ENCODE data around the gene HSF2BP. TPM values are rescaled to one million over a fixed set of nuclear protein-coding genes. Genes with fewer than 3 reads are reported as not detected.

HSF2BP gene
- polyA plus RNA-seq, 1 of the 3 experiments (the other 2 are of a cell fraction): 1.1 TPM

GRCh38 chr21:43675871-43676270 is 16.6 kb upstream of the HSF2BP start:
- no peak overlapping the region for H3K27ac ChIP-seq (ENCODE audit: low read depth in 2 of 2, low read length in 1 of 2)
- H4K20me1 ChIP-seq (ENCODE audit: insufficient read depth): no peaks in the 10 kb centered on the region
- ChIA-PET POLR2A (no interaction called here), CTCF (interaction anchor here (0.8 to 1.0 kb wide), 3 partner anchors 9 to 30 kb away, joined by 3 read pairs; no protein-coding TSS in a partner anchor)
- WGBS (ENCODE audit: low lambda C conversion rate): 72% methylated on average over 3 of the region's 3 CpGs
- H3K4me1 ChIP-seq (ENCODE audit: control insufficient read depth in 1 of 2, insufficient read depth in 2 of 2, low read depth in 1 of 2, low read length in 1 of 2): no peaks in the 10 kb centered on the region
- no peak overlapping the region for H3K4me3 ChIP-seq (ENCODE audit: low read depth in 2 of 2, low read length in 1 of 2)
- no peaks in the 10 kb centered on the region for H3K27me3 ChIP-seq (ENCODE audit: insufficient read depth)
- H3K4me2 ChIP-seq: no peak overlapping the region
- no peak overlapping the region for H3K9ac ChIP-seq
- H3K36me3 ChIP-seq (replicated peaks in 1 of 2; ENCODE audit: control insufficient read depth in 1 of 2, insufficient read depth in 2 of 2, low read length in 1 of 2): peaks cover 46 to 48% of the 10 kb centered on the region in 2 experiments
- no peak overlapping the region for H2AFZ ChIP-seq (ENCODE audit: low read depth)
- no peaks in the 10 kb centered on the region for H3K9me3 ChIP-seq
- H3K79me2 ChIP-seq (ENCODE audit: insufficient read depth): peaks cover 27% of the 10 kb centered on the region; the same call in 1 of the 2 replicates
- no peak for TF ChIP-seq MEF2A (IDR thresholded peaks at IDR 0.05; ENCODE audit: borderline replicate concordance, low read depth)
- TF ChIP-seq RXRA (IDR thresholded peaks at IDR 0.05; ENCODE audit: borderline replicate concordance, low read depth): no peak
- TF ChIP-seq TCF12 (IDR thresholded peaks at IDR 0.05): no peak
- no peak for TF ChIP-seq USF2 (IDR thresholded peaks at IDR 0.05; ENCODE audit: borderline replicate concordance, low read depth, low read length)
- TF ChIP-seq EP300 (IDR thresholded peaks at IDR 0.05; ENCODE audit: borderline replicate concordance in 1 of 2, low read depth in 1 of 2, low read length in 1 of 2): no peak
- TF ChIP-seq FOXJ3 (CRISPR knock-in tag; IDR thresholded peaks at IDR 0.05): no peak
- no peak for TF ChIP-seq ZBTB33 (IDR thresholded peaks at IDR 0.05; ENCODE audit: borderline replicate concordance, low read depth)
- TF ChIP-seq GABPA (IDR thresholded peaks at IDR 0.05; ENCODE audit: low read depth): no peak
- no peak for TF ChIP-seq YY1 (IDR thresholded peaks at IDR 0.05; ENCODE audit: low read depth)
- no peak for TF ChIP-seq GATA2 (CRISPR knock-in tag; IDR thresholded peaks at IDR 0.05)
- no peak for TF ChIP-seq FOSL2 (IDR thresholded peaks at IDR 0.05; ENCODE audit: borderline replicate concordance, low read depth)
- no peak for TF ChIP-seq MAX (IDR thresholded peaks at IDR 0.05; ENCODE audit: low read depth)
- H3F3A ChIP-seq (replicated peaks; ENCODE audit: insufficient read depth): no peaks in the 10 kb centered on the region
- no peaks in the 10 kb centered on the region for H3K9me2 ChIP-seq
- no peak for DNase-seq

- Histone ChIP-seq H3K4me2 (no peak overlapping the region), H2AFZ (ENCODE audit: low read depth) (no peak overlapping the region), H3K9me2 (no peaks in the 10 kb centered on the region), H3K27ac (ENCODE audit: low read depth in 2 of 2, low read length in 1 of 2) (no peak overlapping the region), H3F3A (replicated peaks; ENCODE audit: insufficient read depth) (no peaks in the 10 kb centered on the region), H3K4me3 (ENCODE audit: low read depth in 2 of 2, low read length in 1 of 2) (no peak overlapping the region), H3K79me2 (ENCODE audit: insufficient read depth) (peaks cover 43% of the 10 kb centered on the region), H4K20me1 (ENCODE audit: insufficient read depth) (no peaks in the 10 kb centered on the region; the same call in 1 of the 2 replicates), H3K9me3 (no peaks in the 10 kb centered on the region), H3K27me3 (ENCODE audit: insufficient read depth) (no peaks in the 10 kb centered on the region), H3K36me3 (replicated peaks in 1 of 2; ENCODE audit: control insufficient read depth in 1 of 2, insufficient read depth in 2 of 2, low read length in 1 of 2) (peaks cover 30 to 33% of the 10 kb centered on the region in 2 experiments), H3K4me1 (ENCODE audit: control insufficient read depth in 1 of 2, insufficient read depth in 2 of 2, low read depth in 1 of 2, low read length in 1 of 2) (no peaks in the 10 kb centered on the region), H3K9ac (no peak overlapping the region)
- DNase-seq: no peak
- 93% methylated on average over 20 of the region's 20 CpGs for WGBS (ENCODE audit: low lambda C conversion rate)
- CTCF ChIA-PET: no interaction called here
- POLR2A ChIA-PET: no interaction called here
- TF ChIP-seq IRF3 (IDR thresholded peaks at IDR 0.05; ENCODE audit: low read depth, low read length) (no peak), MAX (IDR thresholded peaks at IDR 0.05; ENCODE audit: low read depth) (no peak), REST (IDR thresholded peaks at IDR 0.05; ENCODE audit: low read depth, low read length) (no peak), YY1 (IDR thresholded peaks at IDR 0.05; ENCODE audit: low read depth) (no peak), JUND (IDR thresholded peaks at IDR 0.05) (no peak), USF1 (IDR thresholded peaks at IDR 0.05; ENCODE audit: borderline replicate concordance, low read depth) (no peak), EZH2phosphoT487 (IDR thresholded peaks at IDR 0.05; ENCODE audit: borderline replicate concordance, low read depth) (no peak), FOXJ3 (CRISPR knock-in tag; IDR thresholded peaks at IDR 0.05) (no peak)
Observed at GRCh38 chr21:43669828-43670605, 10.7 kb upstream of the HSF2BP start.
